Vagina (tissue), 2 donors: ENCODE measurements around the gene ELMO1.

Experiments used
- POLR2AphosphoS5 ChIP-seq, 2 donors: sonication (generic); formaldehyde crosslinking; IDR thresholded peaks; one replicate each; pipeline ENCODE4 v1.9.0; 2017; ENCODE audit warnings: antibody characterized with exemption in 2 of 2, mild to moderate bottlenecking in 2 of 2, low read depth in 1 of 2; ENCODE audit not compliant: insufficient read depth in 1 of 2
- TF ChIP-seq, protein P1 (sequence below), 3 experiments: fragments of 450-650 bp in 2 of 3; fragments of 200-600 bp in 1 of 3; sonication (generic) in 1 of 3; IDR thresholded peaks; one replicate each; pipeline ENCODE4 v1.5.1; 2017 to 2019; ENCODE audit warnings: antibody characterized with exemption in 3 of 3, mild to moderate bottlenecking in 2 of 3, moderate library complexity in 2 of 3

DNA sequence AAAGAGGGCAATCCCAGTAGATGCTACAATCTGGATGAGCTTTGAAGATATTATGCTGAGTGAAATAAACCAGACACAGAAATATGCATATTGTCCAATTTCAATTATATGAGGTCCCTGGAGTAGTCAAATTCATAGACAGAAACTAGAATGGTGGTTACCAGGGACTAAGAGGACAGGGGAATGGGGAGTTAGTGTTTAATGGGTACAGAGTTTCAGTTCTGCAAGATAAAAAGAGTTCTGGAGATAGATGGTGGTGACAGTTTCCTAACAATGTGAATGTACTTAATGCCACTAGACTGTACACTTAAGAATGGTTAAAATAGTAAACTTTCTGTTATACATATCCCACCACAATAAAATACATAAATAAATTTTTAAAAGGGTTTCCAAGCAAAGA is 236.6 kb downstream of the ELMO1 start:
- no peak for TF ChIP-seq POLR2AphosphoS5 (IDR thresholded peaks at IDR 0.05; ENCODE audit: insufficient read depth in 1 of 2, low read depth in 1 of 2)
- TF ChIP-seq, protein P1, sequence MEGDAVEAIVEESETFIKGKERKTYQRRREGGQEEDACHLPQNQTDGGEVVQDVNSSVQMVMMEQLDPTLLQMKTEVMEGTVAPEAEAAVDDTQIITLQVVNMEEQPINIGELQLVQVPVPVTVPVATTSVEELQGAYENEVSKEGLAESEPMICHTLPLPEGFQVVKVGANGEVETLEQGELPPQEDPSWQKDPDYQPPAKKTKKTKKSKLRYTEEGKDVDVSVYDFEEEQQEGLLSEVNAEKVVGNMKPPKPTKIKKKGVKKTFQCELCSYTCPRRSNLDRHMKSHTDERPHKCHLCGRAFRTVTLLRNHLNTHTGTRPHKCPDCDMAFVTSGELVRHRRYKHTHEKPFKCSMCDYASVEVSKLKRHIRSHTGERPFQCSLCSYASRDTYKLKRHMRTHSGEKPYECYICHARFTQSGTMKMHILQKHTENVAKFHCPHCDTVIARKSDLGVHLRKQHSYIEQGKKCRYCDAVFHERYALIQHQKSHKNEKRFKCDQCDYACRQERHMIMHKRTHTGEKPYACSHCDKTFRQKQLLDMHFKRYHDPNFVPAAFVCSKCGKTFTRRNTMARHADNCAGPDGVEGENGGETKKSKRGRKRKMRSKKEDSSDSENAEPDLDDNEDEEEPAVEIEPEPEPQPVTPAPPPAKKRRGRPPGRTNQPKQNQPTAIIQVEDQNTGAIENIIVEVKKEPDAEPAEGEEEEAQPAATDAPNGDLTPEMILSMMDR (IDR thresholded peaks at IDR 0.05): no peak
